Glutamatergic neuron (in vitro differentiated cells): Measurements from ENCODE around the gene RACK1. TPM values are rescaled to one million over a fixed set of nuclear protein-coding genes. Genes with fewer than 3 reads are reported as not detected.

Source experiments
- DNase-seq: peaks from one replicate; pipeline ENCODE4 v3.0.0; 2022
- H3K27ac Mint-ChIP-seq: one replicate; pipeline ENCODE4 v1.8.0; 2020; ENCODE audit warnings: mild to moderate bottlenecking, mixed read lengths, inconsistent platforms; ENCODE audit not compliant: unreplicated experiment
- H3K27me3 Mint-ChIP-seq: one replicate; pipeline ENCODE4 v1.8.0; 2020; ENCODE audit warnings: mild to moderate bottlenecking, moderate library complexity, mixed read lengths, inconsistent platforms; ENCODE audit not compliant: unreplicated experiment
- H3K36me3 Mint-ChIP-seq: one replicate; pipeline ENCODE4 v1.8.0; 2020; ENCODE audit warnings: mild to moderate bottlenecking, mixed read lengths, inconsistent platforms; ENCODE audit not compliant: unreplicated experiment
- H3K4me1 Mint-ChIP-seq: one replicate; pipeline ENCODE4 v1.8.0; 2020; ENCODE audit warnings: mild to moderate bottlenecking, low read depth, mixed read lengths, inconsistent platforms; ENCODE audit not compliant: unreplicated experiment
- H3K4me3 Mint-ChIP-seq: one replicate; pipeline ENCODE4 v1.8.0; 2020; ENCODE audit warnings: mild to moderate bottlenecking, mixed read lengths, inconsistent platforms; ENCODE audit not compliant: unreplicated experiment
- H3K9me3 Mint-ChIP-seq: one replicate; pipeline ENCODE4 v1.8.0; 2020; ENCODE audit warnings: mild to moderate bottlenecking, moderate library complexity, mixed read lengths, inconsistent platforms; ENCODE audit not compliant: unreplicated experiment
- CTCF ChIP-seq: fragments of 200-600 bp; sonication (generic); IDR thresholded peaks from one replicate; pipeline ENCODE4 v1.5.0; 2021; ENCODE audit not compliant: partially characterized antibody, unreplicated experiment
- total RNA-seq: library from RNA; stranded (reverse); fragmentation: NEBNext Ultra II Directional; extraction: Animal tissue kit (Norgen Biotek cat#: 25700); gene quantifications from one replicate; pipeline ENCODE4 v1.2.1, GENCODE V29; 2021; ENCODE audit not compliant: unreplicated experiment

The RACK1 gene
- total RNA-seq, 1 donor from 2014 or later = 1,397 TPM

- DNase-seq = no peak
- no peak overlapping the region for H3K4me3 Mint-ChIP-seq
- no peak for TF ChIP-seq CTCF
- no peaks in the 10 kb centered on the region for H3K36me3 Mint-ChIP-seq
- H3K27me3 Mint-ChIP-seq = peaks cover 11% of the 10 kb centered on the region
- peak overlapping the region; percentile 17 for H3K27ac Mint-ChIP-seq
- H3K4me1 Mint-ChIP-seq = peaks cover 8% of the 10 kb centered on the region
- H3K9me3 Mint-ChIP-seq = peaks cover 22% of the 10 kb centered on the region
Observed at GRCh38 chr5:181239062-181239663, 4.5 kb downstream of the RACK1 start.

GRCh38 chr5:181237729-181238385 is 5.8 kb downstream of the RACK1 start:
- H3K4me1 Mint-ChIP-seq = peaks cover 8% of the 10 kb centered on the region
- H3K36me3 Mint-ChIP-seq = no peaks in the 10 kb centered on the region
- DNase-seq = no peak
- peaks cover 14% of the 10 kb centered on the region for H3K9me3 Mint-ChIP-seq
- TF ChIP-seq CTCF = no peak
- no peak overlapping the region for H3K4me3 Mint-ChIP-seq
- H3K27ac Mint-ChIP-seq = no peak overlapping the region
- peaks cover 5% of the 10 kb centered on the region for H3K27me3 Mint-ChIP-seq

GRCh38 chr5:181236954-181237641 is 6.6 kb downstream of the RACK1 start:
- H3K4me3 Mint-ChIP-seq = no peak overlapping the region
- TF ChIP-seq CTCF = no peak

GRCh38 chr5:181236471-181236870 is 7.2 kb downstream of the RACK1 start:
- no peak overlapping the region for H3K27ac Mint-ChIP-seq
- H3K9me3 Mint-ChIP-seq = peaks cover 9% of the 10 kb centered on the region
- peaks cover 5% of the 10 kb centered on the region for H3K36me3 Mint-ChIP-seq
- DNase-seq = no peak
- H3K4me3 Mint-ChIP-seq = no peak overlapping the region
- peaks cover 1% of the 10 kb centered on the region for H3K4me1 Mint-ChIP-seq
- no peak for TF ChIP-seq CTCF
- H3K27me3 Mint-ChIP-seq = peaks cover 3% of the 10 kb centered on the region

More at GRCh38 chr5:181236954-181237641, 6.6 kb downstream of the RACK1 start:
- Mint-ChIP-seq H3K9me3 (peaks cover 9% of the 10 kb centered on the region), H3K27me3 (peaks cover 3% of the 10 kb centered on the region), H3K27ac (peak overlapping the region; percentile 43), H3K36me3 (peaks cover 3% of the 10 kb centered on the region), H3K4me1 (peaks cover 7% of the 10 kb centered on the region)
- no peak for DNase-seq
